ENCODE results near the gene FAM110C.
"Not testable (repeated sequence)": the region's sequence is repeated elsewhere in the genome, so short reads cannot be mapped to it uniquely, and the experiment has no call there.

- not testable (repeated sequence) for TF ChIP-seq POLR2AphosphoS5 (IDR thresholded peaks at IDR 0.05; ENCODE audit: borderline replicate concordance, low read depth, low read length); EZH2 (IDR thresholded peaks at IDR 0.05)
Measured at GRCh38 chr2:15916-16315, 30.4 kb downstream of the FAM110C start.

Measured in SK-N-MC (cell line).